LNCaP clone FGC (cell line): ENCODE data around the gene RBM42.
"Not testable (repeated sequence)": the region's sequence is repeated elsewhere in the genome, so short reads cannot be mapped to it uniquely, and the experiment has no call there.

Experiments used
- DNase-seq: peaks from one replicate; pipeline ENCODE4 v3.0.0-alpha.2; 2011; ENCODE audit warnings: low read depth
- H3K4me3 ChIP-seq: 2 replicates; pipeline ENCODE4 v1.5.1; 2011; ENCODE audit warnings: mild to moderate bottlenecking, low read depth, low read length, control low read depth
- TF ChIP-seq, protein P1 (sequence below): IDR thresholded peaks from 2 replicates; pipeline ENCODE4 v1.5.1; 2012; ENCODE audit warnings: mild to moderate bottlenecking; ENCODE audit not compliant: control insufficient read depth, insufficient read depth; ENCODE audit errors: extremely low read depth

RBM42 gene

GRCh38 chr19:35650581-35650980 lies 21.7 kb downstream of the RBM42 start:
- TF ChIP-seq, protein P1, sequence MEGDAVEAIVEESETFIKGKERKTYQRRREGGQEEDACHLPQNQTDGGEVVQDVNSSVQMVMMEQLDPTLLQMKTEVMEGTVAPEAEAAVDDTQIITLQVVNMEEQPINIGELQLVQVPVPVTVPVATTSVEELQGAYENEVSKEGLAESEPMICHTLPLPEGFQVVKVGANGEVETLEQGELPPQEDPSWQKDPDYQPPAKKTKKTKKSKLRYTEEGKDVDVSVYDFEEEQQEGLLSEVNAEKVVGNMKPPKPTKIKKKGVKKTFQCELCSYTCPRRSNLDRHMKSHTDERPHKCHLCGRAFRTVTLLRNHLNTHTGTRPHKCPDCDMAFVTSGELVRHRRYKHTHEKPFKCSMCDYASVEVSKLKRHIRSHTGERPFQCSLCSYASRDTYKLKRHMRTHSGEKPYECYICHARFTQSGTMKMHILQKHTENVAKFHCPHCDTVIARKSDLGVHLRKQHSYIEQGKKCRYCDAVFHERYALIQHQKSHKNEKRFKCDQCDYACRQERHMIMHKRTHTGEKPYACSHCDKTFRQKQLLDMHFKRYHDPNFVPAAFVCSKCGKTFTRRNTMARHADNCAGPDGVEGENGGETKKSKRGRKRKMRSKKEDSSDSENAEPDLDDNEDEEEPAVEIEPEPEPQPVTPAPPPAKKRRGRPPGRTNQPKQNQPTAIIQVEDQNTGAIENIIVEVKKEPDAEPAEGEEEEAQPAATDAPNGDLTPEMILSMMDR = no peak
- no peak overlapping the region for H3K4me3 ChIP-seq
- DNase-seq = no peak

DNA sequence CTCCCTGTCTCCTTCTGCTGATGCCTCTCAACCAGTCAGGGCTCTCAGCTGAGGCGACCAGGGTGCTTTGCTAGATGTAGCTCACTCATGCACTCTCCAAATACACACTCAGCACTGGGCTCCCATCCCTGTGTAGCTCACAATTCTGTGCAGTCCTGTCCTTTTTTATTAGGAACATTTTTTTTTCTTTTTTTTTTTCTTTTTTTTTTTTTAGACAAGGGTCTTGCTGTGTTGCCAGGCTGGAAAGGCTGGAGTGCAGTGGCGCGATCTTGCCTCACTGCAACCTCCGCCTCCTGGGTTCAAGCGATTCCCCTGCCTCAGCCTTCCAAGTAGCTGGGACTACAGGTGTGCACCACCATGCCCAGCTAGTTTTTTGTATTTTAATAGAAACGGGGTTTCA lies 26.0 kb downstream of the RBM42 start:
- H3K4me3 ChIP-seq, DNase-seq: not testable (repeated sequence)

DNA sequence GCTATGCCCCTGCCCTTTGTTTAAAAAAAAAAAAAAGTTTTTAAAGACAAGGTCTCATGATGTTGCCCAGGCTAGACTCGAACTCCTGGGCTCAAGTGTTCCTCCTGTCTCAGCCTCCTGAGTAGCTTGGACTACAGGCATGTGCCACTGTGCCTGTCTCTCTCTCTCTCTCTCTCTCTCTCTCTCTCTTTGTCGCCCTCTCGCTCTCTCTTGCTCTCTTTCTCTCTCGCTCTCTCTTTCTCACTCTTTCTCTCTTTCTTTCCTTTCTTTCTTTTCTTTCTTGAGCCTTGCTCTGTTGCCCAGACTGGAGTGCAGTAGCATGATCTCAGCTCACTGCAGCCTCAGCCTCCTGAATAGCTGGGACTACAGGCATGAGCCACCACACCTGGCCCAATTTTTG lies 26.8 kb downstream of the RBM42 start:
- H3K4me3 ChIP-seq = no peak overlapping the region
- TF ChIP-seq, protein P1 = no peak
- no peak for DNase-seq

- no peak overlapping the region for H3K4me3 ChIP-seq
- DNase-seq = no peak
- TF ChIP-seq, protein P1 = no peak
These were observed 27.9 kb downstream of the RBM42 start for GRCh38 chr19:35656700-35657099.

GRCh38 chr19:35657904-35658700 lies 29.3 kb downstream of the RBM42 start:
- H3K4me3 ChIP-seq = no peak overlapping the region
- no peak for DNase-seq
- TF ChIP-seq, protein P1 = no peak

GRCh38 chr19:35661995-35662340 lies 33.1 kb downstream of the RBM42 start:
- H3K4me3 ChIP-seq = no peak overlapping the region
- DNase-seq = no peak
- TF ChIP-seq, protein P1 = no peak

GRCh38 chr19:35663981-35664380 lies 35.1 kb downstream of the RBM42 start:
- no peak overlapping the region for H3K4me3 ChIP-seq
- TF ChIP-seq, protein P1 = no peak
- no peak for DNase-seq
